Neural cell (in vitro differentiated cells): Measurements from ENCODE around the gene E2F4. TPM values are rescaled to one million over a fixed set of nuclear protein-coding genes. Genes with fewer than 3 reads are reported as not detected.

Source experiments
- H2AFZ ChIP-seq: fragments of 200-600, 300-800 bp; sonication (generic), shearing (Covaris generic); 2 replicates; pipeline ENCODE4 v1.6.0; 2014; ENCODE audit warnings: low read depth, mild to moderate bottlenecking, antibody characterized with exemption, low read length, moderate library complexity
- H3F3A ChIP-seq: fragments of 200-600 bp; shearing (Covaris generic); 2 replicates; pipeline ENCODE4 v1.6.1; 2016; ENCODE audit warnings: mild to moderate bottlenecking, moderate library complexity, mixed read lengths, antibody characterized with exemption, low read length; ENCODE audit not compliant: insufficient read depth, poor library complexity, severe bottlenecking
- H3K27ac ChIP-seq: fragments of 200-600, 300-800 bp; sonication (generic), shearing (Covaris generic); 2 replicates; pipeline ENCODE4 v1.5.1; 2014; ENCODE audit warnings: mild to moderate bottlenecking, low read length, moderate library complexity
- H3K27me3 ChIP-seq: fragments of 300-800, 200-600 bp; sonication (generic), shearing (Covaris generic); 2 replicates; pipeline ENCODE4 v1.6.0; 2014; ENCODE audit warnings: mild to moderate bottlenecking, low read depth, low read length, moderate library complexity; ENCODE audit not compliant: insufficient read depth
- H3K36me3 ChIP-seq: fragments of 300-800, 200-600 bp; sonication (generic), shearing (Covaris generic); 2 replicates; pipeline ENCODE4 v1.5.1; 2014; ENCODE audit warnings: mild to moderate bottlenecking, antibody characterized with exemption, low read length, moderate library complexity; ENCODE audit not compliant: insufficient read depth
- H3K4me2 ChIP-seq: fragments of 300-800, 200-600 bp; sonication (generic), shearing (Covaris generic); 2 replicates; pipeline ENCODE4 v1.6.0; 2014; ENCODE audit warnings: mild to moderate bottlenecking, low read length
- H3K4me3 ChIP-seq: fragments of 300-800, 200-600 bp; sonication (generic), shearing (Covaris generic); 2 replicates; pipeline ENCODE4 v1.5.1; 2014; ENCODE audit warnings: mild to moderate bottlenecking, low read length, moderate library complexity
- H3K79me2 ChIP-seq: fragments of 200-600 bp; shearing (Covaris generic); replicated peaks from 2 replicates; pipeline ENCODE4 v1.6.0; 2014; ENCODE audit warnings: mild to moderate bottlenecking, low read length, moderate library complexity; ENCODE audit not compliant: insufficient read depth
- H3K9ac ChIP-seq: fragments of 300-800, 200-600 bp; sonication (generic), shearing (Covaris generic); 2 replicates; pipeline ENCODE4 v1.6.1; 2016; ENCODE audit warnings: mild to moderate bottlenecking, low read length, mixed read lengths
- H3K9me2 ChIP-seq: fragments of 200-600 bp; shearing (Covaris generic); 2 replicates; pipeline ENCODE4 v1.6.1; 2016; ENCODE audit warnings: mild to moderate bottlenecking, low read length, mixed read lengths; ENCODE audit not compliant: insufficient read depth
- H3K9me3 ChIP-seq: fragments of 200-600, 300-800 bp; sonication (generic), shearing (Covaris generic); 2 replicates; pipeline ENCODE4 v1.6.1; 2016; ENCODE audit warnings: mild to moderate bottlenecking, mixed run types, low read length, moderate library complexity, mixed read lengths
- H4K20me1 ChIP-seq: fragments of 200-600 bp; shearing (Covaris generic); 2 replicates; pipeline ENCODE4 v1.6.1; 2016; ENCODE audit warnings: mild to moderate bottlenecking, mixed run types; ENCODE audit not compliant: insufficient read depth
- EP300 ChIP-seq: fragments of 450-650 bp; conservative IDR thresholded peaks from 2 replicates; pipeline ENCODE4 v1.6.1; 2014; ENCODE audit warnings: antibody characterized with exemption, mild to moderate bottlenecking, moderate library complexity; ENCODE audit not compliant: poor library complexity, severe bottlenecking
- EZH2 ChIP-seq: fragments of 200-600, 300-800 bp; shearing (Covaris generic), sonication (generic); IDR thresholded peaks from 2 replicates; pipeline ENCODE4 v1.6.1; 2014; ENCODE audit warnings: antibody characterized with exemption, low read length, borderline replicate concordance, mild to moderate bottlenecking; ENCODE audit not compliant: insufficient read depth, poor library complexity, severe bottlenecking
- MXI1 ChIP-seq: fragments of 450-650 bp; conservative IDR thresholded peaks from 2 replicates; pipeline ENCODE4 v1.6.1; 2014; ENCODE audit warnings: antibody characterized with exemption, mild to moderate bottlenecking; ENCODE audit not compliant: poor library complexity, severe bottlenecking
- POLR2AphosphoS5 ChIP-seq: IDR thresholded peaks from 2 replicates; pipeline ENCODE4 v1.6.1; 2012
- RAD21 ChIP-seq: fragments of 450-650 bp; conservative IDR thresholded peaks from 2 replicates; pipeline ENCODE4 v1.6.1; 2014; ENCODE audit warnings: antibody characterized with exemption, mild to moderate bottlenecking, moderate library complexity
- REST ChIP-seq: IDR thresholded peaks from 2 replicates; pipeline ENCODE4 v1.6.1; 2012; ENCODE audit warnings: borderline replicate concordance
- SMC3 ChIP-seq: fragments of 450-650 bp; conservative IDR thresholded peaks from 2 replicates; pipeline ENCODE4 v1.6.1; 2014; ENCODE audit warnings: antibody characterized with exemption, mild to moderate bottlenecking, moderate library complexity; ENCODE audit not compliant: poor library complexity
- TAF1 ChIP-seq: IDR thresholded peaks from 2 replicates; pipeline ENCODE4 v1.6.1; 2012; ENCODE audit warnings: low read depth
- polyA plus RNA-seq: library from polyadenylated mRNA; depleted of rRNA; stranded (reverse); fragments of >200 nt; gene quantifications from 2 replicates; pipeline ENCODE4 v1.2.3, GENCODE V29; 2014
- TF ChIP-seq, protein P1 (sequence below): fragments of 450-650 bp; IDR thresholded peaks from 2 replicates; pipeline ENCODE4 v1.5.1; 2014; ENCODE audit warnings: antibody characterized with exemption, mild to moderate bottlenecking, moderate library complexity; ENCODE audit not compliant: poor library complexity, severe bottlenecking

Gene E2F4
- polyA plus RNA-seq, 1 donor from 2014 or later = 112 TPM

GRCh38 chr16:67173808-67174705, 17.9 kb upstream of the E2F4 start:
- H3K36me3 ChIP-seq = no peaks in the 10 kb centered on the region
- H3K79me2 ChIP-seq = no peaks in the 10 kb centered on the region
- H3K9ac ChIP-seq = peak overlapping the region; percentile 38
- peaks cover 76% of the 10 kb centered on the region for H3K27me3 ChIP-seq
- peak overlapping the region; percentile 30 for H3K4me2 ChIP-seq
- H3K27ac ChIP-seq = no peak overlapping the region
- peak overlapping the region; percentile 63 for H3K4me3 ChIP-seq
- no peak for TF ChIP-seq EP300
- TF ChIP-seq, protein P1, sequence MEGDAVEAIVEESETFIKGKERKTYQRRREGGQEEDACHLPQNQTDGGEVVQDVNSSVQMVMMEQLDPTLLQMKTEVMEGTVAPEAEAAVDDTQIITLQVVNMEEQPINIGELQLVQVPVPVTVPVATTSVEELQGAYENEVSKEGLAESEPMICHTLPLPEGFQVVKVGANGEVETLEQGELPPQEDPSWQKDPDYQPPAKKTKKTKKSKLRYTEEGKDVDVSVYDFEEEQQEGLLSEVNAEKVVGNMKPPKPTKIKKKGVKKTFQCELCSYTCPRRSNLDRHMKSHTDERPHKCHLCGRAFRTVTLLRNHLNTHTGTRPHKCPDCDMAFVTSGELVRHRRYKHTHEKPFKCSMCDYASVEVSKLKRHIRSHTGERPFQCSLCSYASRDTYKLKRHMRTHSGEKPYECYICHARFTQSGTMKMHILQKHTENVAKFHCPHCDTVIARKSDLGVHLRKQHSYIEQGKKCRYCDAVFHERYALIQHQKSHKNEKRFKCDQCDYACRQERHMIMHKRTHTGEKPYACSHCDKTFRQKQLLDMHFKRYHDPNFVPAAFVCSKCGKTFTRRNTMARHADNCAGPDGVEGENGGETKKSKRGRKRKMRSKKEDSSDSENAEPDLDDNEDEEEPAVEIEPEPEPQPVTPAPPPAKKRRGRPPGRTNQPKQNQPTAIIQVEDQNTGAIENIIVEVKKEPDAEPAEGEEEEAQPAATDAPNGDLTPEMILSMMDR = peak; percentile 52
- no peak for TF ChIP-seq EZH2
- TF ChIP-seq TAF1 = no peak
- TF ChIP-seq POLR2AphosphoS5 = no peak
- peak; percentile 23 for TF ChIP-seq SMC3
- no peak for TF ChIP-seq RAD21
- TF ChIP-seq MXI1 = peak; percentile 30
- no peak for TF ChIP-seq REST
- H3K9me3 ChIP-seq = no peaks in the 10 kb centered on the region
- peaks cover 20% of the 10 kb centered on the region for H4K20me1 ChIP-seq
- H3F3A ChIP-seq = no peaks in the 10 kb centered on the region
- no peaks in the 10 kb centered on the region for H3K9me2 ChIP-seq
- H2AFZ ChIP-seq = no peak overlapping the region

GRCh38 chr16:67174706-67175231, 17.2 kb upstream of the E2F4 start:
- H3F3A ChIP-seq = no peaks in the 10 kb centered on the region
- no peaks in the 10 kb centered on the region for H3K9me3 ChIP-seq
- H3K4me2 ChIP-seq = no peak overlapping the region
- H2AFZ ChIP-seq = no peak overlapping the region
- no peak overlapping the region for H3K27ac ChIP-seq
- peaks cover 72% of the 10 kb centered on the region for H3K27me3 ChIP-seq
- TF ChIP-seq MXI1 (no peak), REST (no peak), POLR2AphosphoS5 (no peak)
- peaks cover 20% of the 10 kb centered on the region for H4K20me1 ChIP-seq
- no peaks in the 10 kb centered on the region for H3K9me2 ChIP-seq
- peak overlapping the region; percentile 38 for H3K9ac ChIP-seq
- no peaks in the 10 kb centered on the region for H3K36me3 ChIP-seq
- no peaks in the 10 kb centered on the region for H3K79me2 ChIP-seq
- peak overlapping the region; percentile 63 for H3K4me3 ChIP-seq
